GM23338 (cell line): ENCODE results near the gene LAMTOR4. TPM values are rescaled to one million over a fixed set of nuclear protein-coding genes. Genes with fewer than 3 reads are reported as not detected.

ENCODE experiments used
- ATAC-seq: fragments of 200-7000 bp; cut with Tn5 transposase; 3 replicates; pipeline ENCODE4 v1.9.1; 2020
- DNase-seq: peaks from one replicate; pipeline ENCODE4 v3.0.0-alpha.2; 2015; ENCODE audit warnings: low spot score
- H2AFZ ChIP-seq: fragments of 200-600 bp; sonication (generic); 2 replicates; pipeline ENCODE4 v1.8.0; 2016; ENCODE audit warnings: antibody characterized with exemption, mild to moderate bottlenecking, moderate library complexity
- H3F3A ChIP-seq: fragments of 200-600 bp; sonication (generic); replicated peaks from 2 replicates; pipeline ENCODE4 v1.8.0; 2017; ENCODE audit warnings: antibody characterized with exemption, mixed run types, low read depth
- H3K27ac ChIP-seq: fragments of 200-600 bp; sonication (generic); 2 replicates; pipeline ENCODE4 v1.6.1; 2016; ENCODE audit warnings: low read depth
- H3K27me3 ChIP-seq: fragments of 200-600 bp; sonication (generic); 2 replicates; pipeline ENCODE4 v1.8.0; 2016; ENCODE audit warnings: mild to moderate bottlenecking, mixed run types, moderate library complexity; ENCODE audit not compliant: insufficient read depth
- H3K36me3 ChIP-seq: fragments of 200-600 bp; sonication (generic); 2 replicates; pipeline ENCODE4 v1.8.0; 2016; ENCODE audit warnings: mild to moderate bottlenecking; ENCODE audit not compliant: insufficient read depth
- H3K4me1 ChIP-seq: fragments of 200-600 bp; sonication (generic); 2 replicates; pipeline ENCODE4 v1.8.0; 2016; ENCODE audit warnings: mild to moderate bottlenecking, moderate library complexity; ENCODE audit not compliant: insufficient read depth
- H3K4me2 ChIP-seq: fragments of 200-600 bp; sonication (generic); 2 replicates; pipeline ENCODE4 v1.7.1; 2017; ENCODE audit warnings: mixed run types
- H3K4me3 ChIP-seq: fragments of 200-600 bp; sonication (generic); 2 replicates; pipeline ENCODE4 v1.6.1; 2016; ENCODE audit warnings: mixed run types
- H3K79me2 ChIP-seq: fragments of 200-600 bp; sonication (generic); replicated peaks from 2 replicates; pipeline ENCODE4 v1.8.0; 2017; ENCODE audit warnings: mild to moderate bottlenecking; ENCODE audit not compliant: insufficient read depth
- H3K9me2 ChIP-seq: fragments of 200-600 bp; sonication (generic); 2 replicates; pipeline ENCODE4 v1.8.0; 2017; ENCODE audit not compliant: insufficient read depth
- H4K20me1 ChIP-seq: fragments of 200-600 bp; sonication (generic); replicated peaks from 2 replicates; pipeline ENCODE4 v1.8.0; 2017; ENCODE audit warnings: mild to moderate bottlenecking; ENCODE audit not compliant: insufficient read depth
- H3K27ac Mint-ChIP-seq: 2 replicates; pipeline ENCODE4 v1.8.0; 2020; ENCODE audit warnings: inconsistent platforms, mild to moderate bottlenecking, moderate library complexity, mixed read lengths
- H3K27me3 Mint-ChIP-seq: 3 replicates; pipeline ENCODE4 v1.8.0; 2022; ENCODE audit warnings: low read depth, mild to moderate bottlenecking, moderate library complexity, mixed read lengths, inconsistent platforms; ENCODE audit not compliant: insufficient read depth, poor library complexity
- H3K36me3 Mint-ChIP-seq: 3 replicates; pipeline ENCODE4 v1.8.0; 2021; ENCODE audit warnings: low read depth, mild to moderate bottlenecking, inconsistent platforms, moderate library complexity, mixed read lengths
- H3K4me1 Mint-ChIP-seq: 3 replicates; pipeline ENCODE4 v1.8.0; 2020; ENCODE audit warnings: mild to moderate bottlenecking, inconsistent platforms, mixed read lengths
- H3K4me3 Mint-ChIP-seq: 3 replicates; pipeline ENCODE4 v1.8.0; 2021; ENCODE audit warnings: moderate library complexity, mild to moderate bottlenecking, inconsistent platforms, mixed read lengths
- H3K9me3 Mint-ChIP-seq: 3 replicates; pipeline ENCODE4 v1.8.0; 2020; ENCODE audit warnings: moderate library complexity, mild to moderate bottlenecking, inconsistent platforms, mixed read lengths
- CREB1 ChIP-seq: fragments of 250-450 bp; sonication (Bioruptor Pico); IDR thresholded peaks from 2 replicates; pipeline ENCODE4 v1.5.0; 2020; ENCODE audit warnings: low read depth, mild to moderate bottlenecking, moderate library complexity
- CTCF ChIP-seq, 2 experiments: fragments of 200-600 bp in 1 of 2; sonication (generic) in 1 of 2; conservative IDR thresholded peaks; 2 replicates each; pipeline versions ENCODE4 v1.5.1 to v1.6.1; 2016 to 2017; ENCODE audit warnings: antibody characterized with exemption in 2 of 2, low read depth in 2 of 2, mild to moderate bottlenecking in 2 of 2, moderate library complexity in 1 of 2
- ETS1 ChIP-seq: IDR thresholded peaks from 2 replicates; pipeline ENCODE4 v1.6.1; 2016; ENCODE audit warnings: antibody characterized with exemption
- EZH2 ChIP-seq: fragments of 200-600 bp; sonication (generic); IDR thresholded peaks from one replicate; pipeline ENCODE4 v1.8.0; 2017; ENCODE audit warnings: antibody characterized with exemption, mild to moderate bottlenecking, low read depth; ENCODE audit not compliant: unreplicated experiment
- EZH2phosphoT487 ChIP-seq: fragments of 200-600 bp; sonication (generic); IDR thresholded peaks from one replicate; pipeline ENCODE4 v1.8.1; 2018; ENCODE audit warnings: antibody characterized with exemption; ENCODE audit not compliant: unreplicated experiment
- JUNB ChIP-seq: IDR thresholded peaks from one replicate; pipeline ENCODE4 v1.6.1; 2016; ENCODE audit warnings: antibody characterized with exemption; ENCODE audit not compliant: unreplicated experiment
- NANOG ChIP-seq: IDR thresholded peaks from 2 replicates; pipeline ENCODE4 v1.6.1; 2016; ENCODE audit warnings: antibody characterized with exemption, borderline replicate concordance
- POLR2AphosphoS5 ChIP-seq: IDR thresholded peaks from 2 replicates; pipeline ENCODE4 v1.6.1; 2016; ENCODE audit warnings: antibody characterized with exemption, low read depth
- REST ChIP-seq: IDR thresholded peaks from one replicate; pipeline ENCODE4 v1.6.1; 2018; ENCODE audit warnings: antibody characterized with exemption; ENCODE audit not compliant: unreplicated experiment
- STAT1 ChIP-seq: IDR thresholded peaks from one replicate; pipeline ENCODE4 v1.6.1; 2016; ENCODE audit warnings: antibody characterized with exemption; ENCODE audit not compliant: unreplicated experiment
- ZNF114 ChIP-seq: fragments of 250-450 bp; sonication (Bioruptor Pico); IDR thresholded peaks from 2 replicates; pipeline ENCODE4 v1.5.0; 2020; ENCODE audit warnings: mild to moderate bottlenecking, moderate library complexity
- ZNF331 ChIP-seq: fragments of 250-450 bp; sonication (Bioruptor Pico); IDR thresholded peaks from 2 replicates; pipeline ENCODE4 v1.5.0; 2020; ENCODE audit warnings: low read depth, mild to moderate bottlenecking, moderate library complexity
- ZNF462 ChIP-seq: fragments of 250-450 bp; sonication (Bioruptor Pico); IDR thresholded peaks from 2 replicates; pipeline ENCODE4 v1.5.0; 2020; ENCODE audit warnings: mild to moderate bottlenecking, moderate library complexity
- polyA plus RNA-seq: library from polyadenylated mRNA; unstranded; fragments of >200 nt; fragmentation: Nextera tagmentation; extraction: Ambion mirVana; gene quantifications from 2 replicates; pipeline ENCODE4 v1.2.1, GENCODE V29; 2016
- total RNA-seq: library from RNA; depleted of rRNA; stranded (reverse); fragments of >200 nt; shearing (Covaris generic); gene quantifications from 2 replicates; pipeline ENCODE4 v1.2.3, GENCODE V29; 2014

LAMTOR4 gene
- total and polyA plus RNA-seq, 2 experiments from 2014 or later = 145 to 333 TPM

GRCh38 chr7:100171087-100171681 lies 22.5 kb downstream of the LAMTOR4 start:
- no peak overlapping the region for H3K27ac Mint-ChIP-seq
- Histone ChIP-seq H3K27me3 (peaks cover 16% of the 10 kb centered on the region), H3K9me2 (no peaks in the 10 kb centered on the region), H3K4me1 (peaks cover 37% of the 10 kb centered on the region), H3F3A (peaks cover 28% of the 10 kb centered on the region), H3K36me3 (peaks cover 4% of the 10 kb centered on the region; the same call in 1 of the 2 replicates), H3K4me3 (peak overlapping the region; percentile 73), H3K79me2 (peaks cover 7% of the 10 kb centered on the region), H3K4me2 (peak overlapping the region; percentile 90), H4K20me1 (peaks cover 7% of the 10 kb centered on the region; the same call in 1 of the 2 replicates), H2AFZ (0 out of 2 replicates have a peak overlapping the region, but pooled peaks have one; percentile 28), H3K27ac (no peak overlapping the region)
- peak; percentile 61 for ATAC-seq
- H3K4me1 Mint-ChIP-seq = peaks cover 58% of the 10 kb centered on the region
- DNase-seq = peak; percentile 86
- TF ChIP-seq EZH2phosphoT487 = no peak
- no peak for TF ChIP-seq REST
- no peak for TF ChIP-seq ZNF462
- TF ChIP-seq ETS1 = no peak
- TF ChIP-seq EZH2 = no peak
- TF ChIP-seq NANOG = no peak
- TF ChIP-seq STAT1 = no peak
- no peak for TF ChIP-seq ZNF114
- TF ChIP-seq POLR2AphosphoS5 = no peak; the same call in 1 of the 2 replicates
- no peak for TF ChIP-seq CTCF (conservative IDR thresholded peaks at IDR 0.05; ENCODE audit: low read depth in 2 of 2)
- TF ChIP-seq ZNF331 = no peak
- no peak for TF ChIP-seq JUNB
- no peak for TF ChIP-seq CREB1 (CRISPR knock-in tag)
- no peaks in the 10 kb centered on the region; the same call in 2 of the 3 replicates for H3K9me3 Mint-ChIP-seq
- H3K4me3 Mint-ChIP-seq = peak overlapping the region; percentile 75
- peaks cover 24% of the 10 kb centered on the region for H3K36me3 Mint-ChIP-seq
- peaks cover 39% of the 10 kb centered on the region for H3K27me3 Mint-ChIP-seq
